ENCODE results near the gene SYNE1. TPM values are rescaled to one million over a fixed set of nuclear protein-coding genes. Genes with fewer than 3 reads are reported as not detected.
A peak's percentile ranks its signal among the peaks of the same experiment; 100 is the strongest.

Gene SYNE1
- total RNA-seq, 1 experiment from 2014 or later: 23.0 TPM

- Mint-ChIP-seq H3K27me3 (ENCODE audit: insufficient read depth, unreplicated experiment) (no peaks in the 10 kb centered on the region), H3K27ac (ENCODE audit: unreplicated experiment) (peak overlapping the region; percentile 94)
- no peak for DNase-seq
These were observed 403.4 kb downstream of the SYNE1 start for GRCh38 chr6:152233547-152234320.

GRCh38 chr6:152232501-152233151 is 404.5 kb downstream of the SYNE1 start:
- ChIA-PET POLR2A (interaction anchor here (0.6 kb wide), 1 partner anchor 842 kb away, joined by 4 read pairs; no protein-coding TSS in a partner anchor), CTCF (no interaction called here)
- no peaks in the 10 kb centered on the region for H3K27me3 Mint-ChIP-seq (ENCODE audit: insufficient read depth, unreplicated experiment)
- no peaks in the 10 kb centered on the region for H3K36me3 Mint-ChIP-seq (ENCODE audit: insufficient read depth, unreplicated experiment)
- intact Hi-C loops (cut with micrococcal nuclease; ENCODE audit: unreplicated experiment): no loop called here
- TF ChIP-seq, protein P1, sequence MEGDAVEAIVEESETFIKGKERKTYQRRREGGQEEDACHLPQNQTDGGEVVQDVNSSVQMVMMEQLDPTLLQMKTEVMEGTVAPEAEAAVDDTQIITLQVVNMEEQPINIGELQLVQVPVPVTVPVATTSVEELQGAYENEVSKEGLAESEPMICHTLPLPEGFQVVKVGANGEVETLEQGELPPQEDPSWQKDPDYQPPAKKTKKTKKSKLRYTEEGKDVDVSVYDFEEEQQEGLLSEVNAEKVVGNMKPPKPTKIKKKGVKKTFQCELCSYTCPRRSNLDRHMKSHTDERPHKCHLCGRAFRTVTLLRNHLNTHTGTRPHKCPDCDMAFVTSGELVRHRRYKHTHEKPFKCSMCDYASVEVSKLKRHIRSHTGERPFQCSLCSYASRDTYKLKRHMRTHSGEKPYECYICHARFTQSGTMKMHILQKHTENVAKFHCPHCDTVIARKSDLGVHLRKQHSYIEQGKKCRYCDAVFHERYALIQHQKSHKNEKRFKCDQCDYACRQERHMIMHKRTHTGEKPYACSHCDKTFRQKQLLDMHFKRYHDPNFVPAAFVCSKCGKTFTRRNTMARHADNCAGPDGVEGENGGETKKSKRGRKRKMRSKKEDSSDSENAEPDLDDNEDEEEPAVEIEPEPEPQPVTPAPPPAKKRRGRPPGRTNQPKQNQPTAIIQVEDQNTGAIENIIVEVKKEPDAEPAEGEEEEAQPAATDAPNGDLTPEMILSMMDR (IDR thresholded peaks at IDR 0.05; ENCODE audit: insufficient read depth in 1 of 2, low read depth in 1 of 2, low read length in 1 of 2, severe bottlenecking in 1 of 2, unreplicated experiment in 1 of 2): peak; percentile 8 to 55
- H3K9me3 Mint-ChIP-seq (ENCODE audit: unreplicated experiment): no peaks in the 10 kb centered on the region
- peak overlapping the region; percentile 94 for H3K27ac Mint-ChIP-seq (ENCODE audit: unreplicated experiment)
- H3K36me3 ChIP-seq (ENCODE audit: control insufficient read depth, insufficient read depth, low read length): no peaks in the 10 kb centered on the region
- no peaks in the 10 kb centered on the region for H3K9me3 ChIP-seq
- no peaks in the 10 kb centered on the region for H3K4me1 Mint-ChIP-seq (ENCODE audit: low read depth, unreplicated experiment)
- no peak overlapping the region for H3K4me3 ChIP-seq (ENCODE audit: low read depth, low read length)
- DNase-seq: peak; percentile 59 to 67
- H3K4me3 Mint-ChIP-seq (ENCODE audit: unreplicated experiment): peak overlapping the region; percentile 38
- no peaks in the 10 kb centered on the region for H3K27me3 ChIP-seq (replicated peaks; ENCODE audit: control insufficient read depth, insufficient read depth, low read length)
- H3K4me1 ChIP-seq: peaks cover 17% of the 10 kb centered on the region
- no TSS peak for BruUV-seq (replicated peaks)

More at GRCh38 chr6:152233547-152234320, 403.4 kb downstream of the SYNE1 start:
- Histone ChIP-seq H3K27me3 (replicated peaks; ENCODE audit: control insufficient read depth, insufficient read depth, low read length) (no peaks in the 10 kb centered on the region), H3K4me1 (peaks cover 17% of the 10 kb centered on the region), H3K36me3 (ENCODE audit: control insufficient read depth, insufficient read depth, low read length) (no peaks in the 10 kb centered on the region), H3K9me3 (no peaks in the 10 kb centered on the region), H3K4me3 (ENCODE audit: low read depth, low read length) (no peak overlapping the region)
- TF ChIP-seq, protein P1 (IDR thresholded peaks at IDR 0.05; ENCODE audit: insufficient read depth in 1 of 2, low read depth in 1 of 2, low read length in 1 of 2, severe bottlenecking in 1 of 2, unreplicated experiment in 1 of 2): no peak
- no peaks in the 10 kb centered on the region for H3K9me3 Mint-ChIP-seq (ENCODE audit: unreplicated experiment)
- H3K36me3 Mint-ChIP-seq (ENCODE audit: insufficient read depth, unreplicated experiment): no peaks in the 10 kb centered on the region
- intact Hi-C loops (cut with micrococcal nuclease; ENCODE audit: unreplicated experiment): no loop called here
- no peaks in the 10 kb centered on the region for H3K4me1 Mint-ChIP-seq (ENCODE audit: low read depth, unreplicated experiment)
- ChIA-PET POLR2A (interaction anchor here (0.6 kb wide), 1 partner anchor 843 kb away, joined by 4 read pairs; no protein-coding TSS in a partner anchor), CTCF (no interaction called here)
- H3K4me3 Mint-ChIP-seq (ENCODE audit: unreplicated experiment): no peak overlapping the region
- BruUV-seq (replicated peaks): no TSS peak

- Histone ChIP-seq H3K4me3 (ENCODE audit: low read depth, low read length) (no peak overlapping the region), H3K4me1 (peaks cover 17% of the 10 kb centered on the region), H3K36me3 (ENCODE audit: control insufficient read depth, insufficient read depth, low read length) (no peaks in the 10 kb centered on the region), H3K27me3 (replicated peaks; ENCODE audit: control insufficient read depth, insufficient read depth, low read length) (no peaks in the 10 kb centered on the region), H3K9me3 (no peaks in the 10 kb centered on the region)
- H3K9me3 Mint-ChIP-seq (ENCODE audit: unreplicated experiment): no peaks in the 10 kb centered on the region
- BruUV-seq (replicated peaks): no TSS peak
- no peak overlapping the region for H3K4me3 Mint-ChIP-seq (ENCODE audit: unreplicated experiment)
- ChIA-PET CTCF (no interaction called here), POLR2A (no interaction called here)
- TF ChIP-seq, protein P1 (IDR thresholded peaks at IDR 0.05; ENCODE audit: insufficient read depth in 1 of 2, low read depth in 1 of 2, low read length in 1 of 2, severe bottlenecking in 1 of 2, unreplicated experiment in 1 of 2): no peak
- intact Hi-C loops (cut with micrococcal nuclease; ENCODE audit: unreplicated experiment): no loop called here
- no peaks in the 10 kb centered on the region for H3K4me1 Mint-ChIP-seq (ENCODE audit: low read depth, unreplicated experiment)
- no peak for DNase-seq
- H3K36me3 Mint-ChIP-seq (ENCODE audit: insufficient read depth, unreplicated experiment): peaks cover 7% of the 10 kb centered on the region
- H3K27ac Mint-ChIP-seq (ENCODE audit: unreplicated experiment): no peak overlapping the region
- no peaks in the 10 kb centered on the region for H3K27me3 Mint-ChIP-seq (ENCODE audit: insufficient read depth, unreplicated experiment)
These were observed 407.8 kb downstream of the SYNE1 start for GRCh38 chr6:152229330-152229729.

All from Caco-2 (cell line).